GM18861 (cell line): ENCODE measurements around the gene CRADD.
"Not testable (repeated sequence)": the region's sequence is repeated elsewhere in the genome, so short reads cannot be mapped to it uniquely, and the experiment has no call there.

Experiments used
- ATAC-seq: cut with Tn5 transposase; IDR thresholded peaks from one replicate; pipeline ENCODE4 v1.9.1; 2021; ENCODE audit not compliant: unreplicated experiment

Gene CRADD

DNA sequence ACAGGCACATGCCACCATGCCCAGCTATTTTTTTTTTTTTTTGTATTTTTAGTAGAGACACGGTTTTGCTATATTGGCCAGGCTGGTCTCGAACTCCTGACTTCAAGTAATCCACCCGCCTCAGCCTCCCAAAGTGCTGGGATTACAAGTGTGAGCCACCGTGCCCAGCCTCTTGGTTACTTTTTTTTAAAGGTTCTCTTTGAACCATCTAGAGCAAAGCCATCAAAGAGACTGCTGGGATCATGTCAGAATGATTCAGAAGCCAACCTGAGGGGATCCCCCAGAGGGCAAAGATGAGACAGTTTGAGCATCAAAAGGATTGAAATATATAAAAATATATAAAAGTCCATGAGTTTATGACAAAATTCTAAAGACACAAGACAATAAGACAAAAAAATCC lies 103.7 kb downstream of the CRADD start:
- not testable (repeated sequence) for ATAC-seq

DNA sequence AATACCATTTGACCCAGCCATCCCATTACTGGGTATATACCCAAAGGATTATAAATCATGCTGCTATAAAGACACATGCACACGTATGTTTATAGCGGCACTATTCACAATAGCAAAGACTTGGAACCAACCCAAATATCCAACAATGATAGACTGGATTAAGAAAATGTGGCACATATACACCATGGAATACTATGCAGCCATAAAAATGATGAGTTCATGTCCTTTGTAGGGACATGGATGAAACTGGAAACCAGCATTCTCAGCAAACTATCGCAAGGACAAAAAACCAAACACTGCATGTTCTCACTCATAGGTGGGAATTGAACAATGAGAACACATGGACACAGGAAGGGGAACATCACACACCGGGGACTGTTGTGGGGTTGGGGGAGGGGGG lies 104.8 kb downstream of the CRADD start:
- not testable (repeated sequence) for ATAC-seq

GRCh38 chr12:93782853-93783252 lies 105.7 kb downstream of the CRADD start:
- ATAC-seq, result no peak

DNA sequence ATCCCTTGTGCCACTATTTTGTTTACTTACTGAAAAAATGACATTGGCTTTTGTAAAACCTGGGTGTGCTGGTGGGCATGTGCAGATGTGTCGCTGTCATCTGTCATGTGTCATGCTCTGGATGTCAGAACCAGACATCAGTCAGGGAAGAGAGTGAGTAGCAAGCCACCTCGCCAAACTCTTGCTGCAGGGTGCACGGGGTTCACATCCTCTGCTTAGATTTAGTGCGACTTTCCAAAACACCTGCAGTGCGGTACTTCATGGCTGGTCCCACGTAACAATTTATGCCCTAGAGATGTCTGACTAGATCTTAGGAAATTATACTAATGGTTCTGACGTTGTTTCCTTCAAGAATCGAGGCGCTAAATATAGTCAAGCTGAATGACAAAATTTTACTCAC lies 106.7 kb downstream of the CRADD start:
- no peak for ATAC-seq

DNA sequence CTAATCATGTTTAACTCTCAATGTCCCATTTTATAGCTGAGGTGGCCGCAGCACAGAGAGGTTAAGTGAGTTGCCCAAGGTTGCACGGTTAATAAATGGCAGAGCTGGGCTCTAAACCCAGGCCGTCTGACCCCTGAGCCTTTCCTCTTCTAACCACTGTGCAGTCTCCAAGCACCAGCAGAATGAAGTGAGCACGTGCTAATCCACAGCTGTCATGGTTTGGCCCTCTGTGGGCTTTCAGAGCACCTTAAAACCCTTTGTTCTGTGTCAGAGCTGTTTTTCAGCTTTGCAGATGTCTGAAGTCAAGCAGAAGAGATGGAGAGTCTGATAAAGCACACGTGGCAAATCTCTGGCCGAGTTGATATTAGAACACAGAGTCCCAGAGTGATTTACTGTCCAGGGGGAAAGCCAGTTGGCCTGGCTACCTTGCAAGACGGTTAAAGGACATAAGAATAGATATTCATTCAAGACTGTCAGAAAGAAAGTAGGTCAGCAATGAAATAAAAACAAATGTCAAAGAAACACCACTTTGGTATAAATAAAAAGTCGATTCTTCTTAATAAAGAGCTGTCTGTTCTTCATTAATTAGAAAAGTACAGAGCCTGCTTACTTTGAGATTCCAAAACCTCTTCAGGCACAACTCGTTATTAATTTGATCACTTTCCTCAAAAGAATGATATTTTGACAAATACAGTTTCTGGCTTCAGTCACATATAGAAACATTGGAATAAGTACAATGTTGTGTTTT lies 107.3 kb downstream of the CRADD start:
- no peak for ATAC-seq

DNA sequence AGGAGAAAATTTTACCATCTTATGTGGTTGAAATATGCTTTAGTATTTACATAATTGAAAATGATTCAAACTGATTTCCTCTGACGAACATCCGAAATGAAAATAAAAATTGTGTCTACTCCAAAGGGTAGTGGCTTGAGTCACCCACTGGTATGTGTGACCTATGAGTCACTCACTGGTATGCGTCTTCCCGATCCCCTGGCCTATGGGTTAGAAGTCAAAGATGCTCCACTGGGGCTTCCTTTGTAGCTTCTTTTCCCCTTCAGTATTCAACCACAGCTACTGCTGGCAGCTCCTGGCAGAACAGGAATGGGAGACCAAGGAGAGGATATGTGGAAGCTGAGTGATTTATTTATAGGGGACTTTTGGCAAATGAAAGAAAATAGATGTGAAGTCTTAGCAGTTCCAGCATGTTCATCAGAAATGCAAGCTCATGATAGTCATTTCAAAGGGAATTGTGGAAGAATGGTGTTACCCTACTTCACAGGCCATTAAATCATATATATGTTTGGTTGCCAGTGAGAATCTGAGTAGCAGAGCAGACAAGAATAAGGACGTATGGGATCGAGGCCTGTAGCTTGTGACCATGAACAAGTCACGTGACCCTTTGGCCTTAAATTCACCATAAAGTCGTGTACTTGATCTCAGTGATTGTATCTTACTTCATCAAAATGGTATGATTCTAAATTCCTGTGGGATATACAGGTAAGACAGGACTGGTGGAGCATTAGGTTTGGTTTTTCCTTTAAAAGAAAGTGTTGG lies 108.3 kb downstream of the CRADD start:
- ATAC-seq, result no peak

- no peak for ATAC-seq
Measured at GRCh38 chr12:93786656-93787397, 109.7 kb downstream of the CRADD start.

DNA sequence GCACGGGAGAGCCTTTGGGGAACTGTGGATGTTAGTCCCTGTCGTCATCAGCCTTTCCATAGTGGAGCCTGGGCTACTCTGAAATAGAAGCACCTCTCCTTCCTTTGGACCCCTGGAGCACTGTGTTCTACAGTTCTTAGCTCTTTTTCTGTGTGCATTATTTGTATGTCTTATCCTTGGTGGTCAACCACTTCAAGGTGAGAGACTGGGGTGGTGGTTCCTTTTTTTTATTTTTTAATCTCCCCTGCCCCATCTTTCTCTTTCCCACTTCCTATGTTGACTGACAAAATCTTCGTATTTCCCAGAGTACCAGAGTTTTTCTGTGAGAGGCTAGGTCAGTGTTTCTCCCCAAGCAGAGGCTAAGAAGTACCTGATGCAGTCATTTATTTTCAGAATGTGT lies 111.7 kb downstream of the CRADD start:
- no peak for ATAC-seq

DNA sequence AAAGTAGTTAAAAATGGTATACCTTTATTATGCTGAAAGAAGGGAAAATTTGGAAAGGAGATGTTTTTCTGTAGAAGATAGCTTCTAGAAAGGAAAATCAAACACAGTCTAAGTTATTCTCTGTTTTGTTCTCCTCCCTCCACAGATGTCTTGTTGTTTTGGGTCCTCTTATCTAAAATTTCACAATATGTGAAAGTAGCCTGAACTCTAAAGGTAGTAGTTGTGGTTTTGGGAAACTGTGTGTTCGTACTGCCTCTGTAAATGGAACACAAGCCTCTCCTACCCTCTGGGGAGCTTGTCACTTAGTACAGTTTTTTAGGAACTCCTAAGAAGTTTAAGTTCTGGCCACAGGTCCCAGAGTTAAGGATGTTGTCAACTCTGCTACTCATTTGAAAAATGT lies 112.6 kb downstream of the CRADD start:
- no peak for ATAC-seq

DNA sequence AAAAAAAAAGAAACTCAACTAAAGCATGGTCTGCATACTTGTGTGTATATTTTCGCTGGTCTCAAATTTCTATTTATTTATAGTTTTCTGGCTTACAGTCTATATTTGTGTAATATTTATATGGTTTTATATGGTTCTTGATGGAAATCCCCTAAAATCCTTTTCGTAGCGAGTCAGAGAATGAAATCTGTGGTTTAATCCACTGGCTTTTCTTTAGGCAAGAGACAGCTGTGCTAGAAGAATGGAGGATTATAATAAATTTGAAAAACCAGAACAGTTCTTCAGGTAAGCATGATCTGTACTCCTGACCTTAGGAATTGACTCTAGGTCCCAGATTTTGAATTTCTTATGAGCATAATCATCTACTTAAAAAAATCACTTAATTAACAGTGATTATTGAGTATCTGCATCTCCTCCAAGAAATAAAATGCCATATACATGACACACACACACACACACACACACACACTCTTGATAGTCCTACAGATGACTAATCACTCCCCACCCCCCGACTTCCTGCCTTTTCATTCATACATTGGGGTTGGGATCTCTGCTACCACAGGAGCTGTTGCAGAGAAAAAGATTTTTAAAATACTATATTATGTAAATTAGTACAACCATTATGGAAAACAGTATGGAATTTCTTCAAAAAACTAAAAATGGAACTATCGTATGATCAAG lies 113.4 kb downstream of the CRADD start:
- ATAC-seq, result no peak

DNA sequence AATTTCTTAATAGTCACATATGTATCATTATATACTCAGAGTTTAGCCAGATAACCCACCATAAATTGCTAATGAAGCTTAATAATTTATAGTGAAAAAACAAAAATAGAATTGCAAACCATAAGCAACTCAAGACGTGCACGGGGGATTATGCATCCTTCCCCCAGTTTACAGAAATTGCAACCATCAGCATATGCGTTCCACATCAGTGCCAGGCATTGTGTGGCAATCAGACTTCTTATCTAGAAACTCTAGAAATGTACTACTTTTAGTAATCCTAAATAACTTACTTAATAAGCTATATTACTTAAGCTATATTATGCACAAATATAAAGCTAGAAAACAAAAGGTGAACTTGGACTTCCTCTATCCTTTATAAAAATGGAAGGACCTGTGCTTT lies 115.8 kb downstream of the CRADD start:
- no peak for ATAC-seq

DNA sequence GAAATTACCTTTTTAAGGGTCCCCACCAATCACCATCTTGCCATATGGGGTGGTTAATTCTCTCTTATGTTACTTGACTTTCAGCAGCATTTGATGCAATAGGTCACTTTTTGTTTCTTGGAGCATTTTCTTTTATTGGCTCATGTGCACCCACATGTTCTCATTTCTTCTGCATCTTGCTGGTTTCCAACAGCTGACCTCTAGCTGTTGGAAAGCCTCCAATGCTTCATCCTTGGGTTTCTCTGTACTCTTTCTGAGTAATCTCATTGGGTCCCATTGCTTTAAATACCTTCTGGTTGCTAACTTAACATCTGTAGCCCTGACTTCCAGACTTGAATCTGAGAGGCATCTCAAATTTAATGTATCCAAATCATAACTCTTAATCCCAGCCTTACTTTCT lies 116.8 kb downstream of the CRADD start:
- ATAC-seq, result no peak

GRCh38 chr12:93794738-93795137 lies 117.6 kb downstream of the CRADD start:
- ATAC-seq, result no peak

GRCh38 chr12:93795352-93795751 lies 118.2 kb downstream of the CRADD start:
- ATAC-seq, result no peak

DNA sequence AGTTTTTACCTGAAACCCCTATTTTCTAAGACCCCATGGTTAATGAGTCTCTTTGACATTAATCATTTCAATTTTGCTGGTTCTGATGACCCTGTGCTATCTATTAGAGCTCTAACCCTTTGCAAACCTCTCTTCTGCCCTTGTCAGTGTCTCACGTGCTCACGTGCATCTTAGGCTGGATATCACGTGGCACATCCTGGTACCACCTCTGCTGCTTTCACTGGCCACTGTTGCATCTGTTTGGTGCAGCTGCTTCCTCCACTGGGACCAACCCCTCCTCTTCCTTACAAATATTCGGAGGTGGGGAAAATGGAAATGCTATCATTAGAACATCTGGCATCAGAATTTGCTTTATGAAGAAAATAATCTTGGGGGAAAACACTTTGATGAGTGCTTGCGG lies 119.6 kb downstream of the CRADD start:
- ATAC-seq, result no peak

- no peak for ATAC-seq
Measured at GRCh38 chr12:93798279-93799151, 121.3 kb downstream of the CRADD start.

- ATAC-seq, result not testable (repeated sequence)
Measured at GRCh38 chr12:93801666-93802065, 124.5 kb downstream of the CRADD start.

DNA sequence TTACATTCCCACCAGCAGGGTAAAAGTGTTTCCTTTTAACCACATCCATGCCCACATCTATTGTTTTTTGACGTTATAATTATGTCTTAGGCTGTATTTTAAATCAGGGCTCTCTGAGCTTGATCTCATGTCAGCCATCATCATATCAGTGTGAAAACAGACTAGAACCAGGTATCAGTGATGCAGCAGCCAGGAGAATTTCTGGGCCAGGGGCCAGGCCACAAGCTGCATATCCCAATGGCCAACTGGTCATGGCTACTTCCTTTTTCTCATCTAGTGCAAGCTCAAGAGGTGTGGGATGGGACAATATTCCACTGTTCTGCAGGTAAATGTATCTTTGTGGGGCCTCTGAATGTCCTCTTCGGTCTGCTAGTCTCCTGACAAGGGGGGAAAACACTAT lies 125.1 kb downstream of the CRADD start:
- ATAC-seq, result no peak

DNA sequence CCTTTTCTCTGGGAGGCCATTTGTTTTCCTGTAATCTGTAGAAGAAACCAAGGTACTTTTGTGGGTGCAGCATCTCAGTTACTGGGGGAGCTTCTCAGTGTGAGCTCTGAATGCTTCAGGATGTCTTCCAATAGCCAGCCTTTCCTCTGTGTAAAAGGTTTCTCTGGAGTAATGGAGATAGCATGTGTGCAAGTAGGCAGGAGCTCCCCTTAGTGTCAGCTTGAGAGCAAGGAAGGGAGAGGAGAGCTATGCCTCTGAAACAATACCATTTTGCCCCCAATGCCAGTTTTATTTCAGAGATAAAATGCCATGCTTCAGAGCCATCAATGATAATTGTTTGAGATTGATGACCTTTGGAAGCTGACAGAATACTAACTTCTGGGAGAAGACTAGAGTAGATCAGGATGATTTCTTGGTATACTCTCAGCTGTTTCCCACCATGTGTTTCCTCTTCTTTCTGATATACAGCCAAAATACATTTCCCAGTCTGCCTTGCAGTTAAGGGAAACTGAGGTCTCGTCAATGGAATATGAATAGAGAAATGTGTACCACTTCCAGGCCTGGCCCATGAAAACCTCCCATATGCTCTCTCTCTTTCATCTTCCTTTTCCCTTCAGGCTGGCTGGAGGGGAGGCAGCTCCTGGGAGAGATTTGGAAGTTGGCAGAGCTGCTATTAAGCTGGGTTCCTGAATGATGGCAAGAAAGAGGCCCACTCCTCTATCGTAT lies 125.7 kb downstream of the CRADD start:
- no peak for ATAC-seq

DNA sequence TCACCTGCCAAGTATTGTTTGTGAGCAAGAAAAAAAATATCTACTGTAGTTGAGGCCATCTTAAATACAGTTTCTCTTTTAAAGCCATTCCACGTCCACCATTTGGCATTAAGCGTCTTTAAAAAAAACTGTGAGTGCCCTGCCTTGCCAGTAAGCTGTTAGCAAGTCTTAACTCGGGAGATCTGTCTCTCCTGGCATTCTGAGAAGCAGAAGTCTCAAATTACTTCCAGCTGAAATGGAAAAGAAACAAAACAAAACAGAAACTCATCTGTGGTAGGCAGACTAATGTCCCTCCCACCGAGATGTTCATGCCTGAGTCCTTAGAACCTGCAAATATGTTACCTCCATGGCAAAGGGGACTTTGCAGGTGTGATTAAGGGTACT lies 126.2 kb downstream of the CRADD start:
- ATAC-seq, result no peak
